ENCODE results near the gene SYNE1. TPM values are rescaled to one million over a fixed set of nuclear protein-coding genes. Genes with fewer than 3 reads are reported as not detected.
"Not testable (repeated sequence)": the region's sequence is repeated elsewhere in the genome, so short reads cannot be mapped to it uniquely, and the experiment has no call there.

SYNE1 gene
- total and polyA plus RNA-seq, 5 experiments from 2014 or later: 40.7 to 186 (median 69.5) TPM

DNA sequence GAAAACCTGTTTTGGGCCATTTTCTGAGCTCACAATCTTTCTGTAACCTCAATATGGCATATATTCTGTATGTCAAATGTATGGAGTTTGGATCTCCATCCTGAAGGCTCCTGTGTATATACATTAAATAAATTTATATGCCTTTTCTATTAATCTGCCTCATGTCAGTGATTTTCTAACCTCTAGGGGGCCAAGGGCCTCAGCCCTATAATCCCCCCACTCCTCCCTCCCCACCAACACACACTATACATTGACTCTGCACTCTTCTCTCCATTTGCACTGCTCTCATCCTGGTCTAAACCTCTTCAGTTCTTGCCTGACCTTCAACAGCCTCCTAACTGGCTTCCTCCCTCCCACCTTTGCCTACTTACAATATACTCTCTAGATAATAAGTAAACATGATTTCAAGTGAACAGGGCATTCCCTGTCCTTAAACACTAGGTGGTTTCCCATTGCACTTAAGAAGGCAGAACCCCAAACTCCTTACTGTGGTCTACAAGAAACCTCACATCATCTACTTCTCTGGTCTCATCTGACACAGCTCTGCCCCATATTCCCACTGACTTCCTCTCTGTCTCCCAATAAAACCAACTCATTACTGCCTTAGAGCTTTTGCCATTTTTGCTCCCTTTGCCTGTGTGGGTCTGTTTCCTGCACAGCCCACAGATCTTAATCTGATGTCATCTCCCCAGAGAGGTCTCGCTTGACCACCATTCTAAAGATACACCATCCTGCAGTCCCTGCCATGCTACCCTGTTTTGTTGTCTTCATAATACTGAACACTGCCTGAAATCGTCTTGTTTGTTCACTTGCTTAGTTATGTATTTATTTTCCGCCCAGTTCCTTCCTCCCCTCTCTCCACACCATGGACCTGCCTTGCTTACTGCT, 213.7 kb downstream of the SYNE1 start:
- POLR2A ChIA-PET: no interaction called here
- Mint-ChIP-seq H3K27ac (no peak overlapping the region), H3K4me3 (no peak overlapping the region)

GRCh38 chr6:152421496-152421895, 215.7 kb downstream of the SYNE1 start:
- H3K4me1 Mint-ChIP-seq, ATAC-seq, H3K27ac Mint-ChIP-seq, DNase-seq, POLR2A ChIA-PET, H3K4me3 Mint-ChIP-seq, H3K36me3 Mint-ChIP-seq: not testable (repeated sequence)
- peaks cover 2 to 38% (median 19%) of the 10 kb centered on the region in 5 donors for H3K27me3 Mint-ChIP-seq
- H3K9me3 Mint-ChIP-seq: peaks cover 0 to 20% (median 4%) of the 10 kb centered on the region in 9 donors

More for the DNA sequence above, 213.7 kb downstream of the SYNE1 start:
- H3K4me1 Mint-ChIP-seq: no peaks in the 10 kb centered on the region
- peaks cover 0 to 5% (median 2%) of the 10 kb centered on the region in 3 donors for H3K36me3 Mint-ChIP-seq
- peaks cover 4 to 31% (median 13%) of the 10 kb centered on the region in 5 donors for H3K27me3 Mint-ChIP-seq
- ATAC-seq (no peak), DNase-seq (no peak)
- peaks cover 0 to 16% (median 4%) of the 10 kb centered on the region in 9 donors for H3K9me3 Mint-ChIP-seq

DNA sequence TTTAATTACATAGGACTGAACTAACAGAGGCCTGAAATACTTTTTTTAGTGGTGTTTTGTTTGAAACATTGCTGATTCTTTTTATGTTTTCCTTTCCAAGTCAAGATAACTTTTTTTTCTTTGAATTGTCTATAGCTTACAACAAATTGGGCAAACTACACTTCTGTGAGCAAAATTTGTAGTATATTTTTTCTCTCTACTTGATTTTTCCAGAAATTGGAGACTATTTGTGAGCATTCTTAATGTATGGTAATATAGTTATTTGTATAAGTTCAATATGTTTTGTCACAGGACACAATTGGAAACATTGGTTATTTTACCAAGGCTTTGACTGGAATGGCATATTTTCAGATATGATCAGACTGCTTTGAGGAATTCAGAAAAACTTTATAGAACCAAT, 216.5 kb downstream of the SYNE1 start:
- ATAC-seq (no peak), DNase-seq (no peak)
- Mint-ChIP-seq H3K27ac (no peak overlapping the region), H3K9me3 (peaks cover 0 to 20% (median 4%) of the 10 kb centered on the region in 9 donors), H3K4me1 (no peaks in the 10 kb centered on the region), H3K27me3 (peaks cover 4 to 34% (median 16%) of the 10 kb centered on the region in 5 donors), H3K36me3 (peaks cover 0 to 5% (median 2%) of the 10 kb centered on the region in 3 donors), H3K4me3 (no peak overlapping the region)
- POLR2A ChIA-PET: no interaction called here

GRCh38 chr6:152418551-152418950, 218.6 kb downstream of the SYNE1 start:
- DNase-seq: no peak
- Mint-ChIP-seq H3K36me3 (peaks cover 0 to 5% (median 2%) of the 10 kb centered on the region in 3 donors), H3K4me1 (peaks cover 0 to 6% (median 0%) of the 10 kb centered on the region in 4 donors), H3K9me3 (peaks cover 0 to 20% (median 4%) of the 10 kb centered on the region in 9 donors), H3K4me3 (no peak overlapping the region), H3K27ac (no peak overlapping the region), H3K27me3 (peaks cover 2 to 26% (median 10%) of the 10 kb centered on the region in 5 donors)
- ATAC-seq: no peak
- POLR2A ChIA-PET: no interaction called here

DNA sequence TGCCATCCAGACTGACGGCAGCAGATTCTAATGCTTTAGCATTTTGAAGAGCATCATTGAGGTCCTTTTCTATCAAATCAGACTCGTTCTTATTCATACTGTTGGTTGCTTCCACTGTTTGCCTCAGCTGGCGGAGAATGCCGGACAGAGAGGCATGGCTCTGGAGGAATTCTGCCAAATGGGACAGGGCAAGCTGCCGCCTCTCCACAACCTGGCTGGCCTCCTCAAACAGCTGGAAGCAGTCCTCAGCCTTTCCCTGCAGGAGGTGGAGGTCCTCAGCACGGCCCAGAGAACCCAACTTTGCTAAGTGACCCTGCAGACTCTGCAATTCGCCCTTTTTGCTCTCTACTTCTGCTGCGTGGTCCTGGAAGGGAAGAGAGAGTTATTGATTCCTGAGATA, 220.5 kb downstream of the SYNE1 start:
- peaks cover 0 to 2% (median 0%) of the 10 kb centered on the region in 3 donors for H3K36me3 Mint-ChIP-seq
- H3K9me3 Mint-ChIP-seq: peaks cover 0 to 20% (median 2%) of the 10 kb centered on the region in 9 donors
- POLR2A ChIA-PET: no interaction called here
- no peak overlapping the region for H3K27ac Mint-ChIP-seq
- no peak for DNase-seq
- no peak for ATAC-seq
- peaks cover 0 to 6% (median 0%) of the 10 kb centered on the region in 4 donors for H3K4me1 Mint-ChIP-seq
- no peak overlapping the region for H3K4me3 Mint-ChIP-seq
- peaks cover 2 to 16% (median 9%) of the 10 kb centered on the region in 5 donors for H3K27me3 Mint-ChIP-seq

- no peaks in the 10 kb centered on the region for H3K4me1 Mint-ChIP-seq
- POLR2A ChIA-PET: no interaction called here
- H3K27ac Mint-ChIP-seq: no peak overlapping the region
- H3K36me3 Mint-ChIP-seq: no peaks in the 10 kb centered on the region
- peaks cover 0 to 4% (median 2%) of the 10 kb centered on the region in 5 donors for H3K27me3 Mint-ChIP-seq
- DNase-seq: no peak
- no peaks in the 10 kb centered on the region for H3K9me3 Mint-ChIP-seq
- no peak overlapping the region for H3K4me3 Mint-ChIP-seq
- ATAC-seq: no peak
These were observed 232.1 kb downstream of the SYNE1 start for GRCh38 chr6:152404936-152405595.

GRCh38 chr6:152404086-152404857, 232.9 kb downstream of the SYNE1 start:
- H3K27me3 Mint-ChIP-seq: peaks cover 0 to 3% (median 1%) of the 10 kb centered on the region in 5 donors
- no peaks in the 10 kb centered on the region for H3K9me3 Mint-ChIP-seq

GRCh38 chr6:152402791-152403190, 234.4 kb downstream of the SYNE1 start:
- H3K27ac Mint-ChIP-seq: no peak overlapping the region
- no peaks in the 10 kb centered on the region for H3K36me3 Mint-ChIP-seq
- ATAC-seq (no peak), DNase-seq (no peak)
- H3K4me3 Mint-ChIP-seq: no peak overlapping the region
- no peaks in the 10 kb centered on the region for H3K9me3 Mint-ChIP-seq
- no peaks in the 10 kb centered on the region for H3K4me1 Mint-ChIP-seq
- POLR2A ChIA-PET: no interaction called here
- H3K27me3 Mint-ChIP-seq: peaks cover 0 to 3% (median 0%) of the 10 kb centered on the region in 5 donors

More at GRCh38 chr6:152404086-152404857, 232.9 kb downstream of the SYNE1 start:
- no peaks in the 10 kb centered on the region for H3K36me3 Mint-ChIP-seq
- H3K4me1 Mint-ChIP-seq: no peaks in the 10 kb centered on the region
- no peak overlapping the region for H3K4me3 Mint-ChIP-seq
- ATAC-seq (no peak), DNase-seq (no peak)
- POLR2A ChIA-PET: no interaction called here
- no peak overlapping the region for H3K27ac Mint-ChIP-seq

DNA sequence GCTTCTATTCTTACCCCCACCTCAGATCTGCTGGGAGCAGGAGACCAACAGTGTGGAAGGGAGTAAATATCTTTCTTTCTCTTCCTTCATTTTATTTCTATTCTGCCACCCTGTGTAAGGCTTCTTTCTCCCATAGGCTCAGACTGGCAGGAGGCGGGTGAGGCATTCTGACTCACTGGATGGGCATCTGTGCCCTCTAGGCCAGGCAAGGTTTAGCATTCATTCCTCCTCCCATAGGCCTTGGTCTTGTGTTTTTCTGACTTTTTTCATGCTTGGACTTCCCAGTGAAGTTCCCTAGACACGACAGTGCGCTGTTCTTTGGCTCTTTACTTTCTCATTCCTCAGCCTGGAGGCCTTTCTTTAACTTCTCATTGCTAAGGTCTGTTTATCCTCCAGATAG, 235.2 kb downstream of the SYNE1 start:
- no peaks in the 10 kb centered on the region for H3K9me3 Mint-ChIP-seq
- no peak overlapping the region for H3K27ac Mint-ChIP-seq
- ATAC-seq (no peak), DNase-seq (no peak)
- POLR2A ChIA-PET: no interaction called here
- no peaks in the 10 kb centered on the region for H3K36me3 Mint-ChIP-seq
- H3K27me3 Mint-ChIP-seq: peaks cover 0 to 3% (median 0%) of the 10 kb centered on the region in 5 donors
- no peak overlapping the region for H3K4me3 Mint-ChIP-seq
- H3K4me1 Mint-ChIP-seq: no peaks in the 10 kb centered on the region

- no peak for DNase-seq
- Mint-ChIP-seq H3K36me3 (no peaks in the 10 kb centered on the region), H3K27ac (no peak overlapping the region), H3K27me3 (peaks cover 0 to 3% (median 1%) of the 10 kb centered on the region in 5 donors), H3K4me1 (no peaks in the 10 kb centered on the region), H3K4me3 (no peak overlapping the region), H3K9me3 (no peaks in the 10 kb centered on the region)
- POLR2A ChIA-PET: no interaction called here
- no peak for ATAC-seq
These were observed 237.8 kb downstream of the SYNE1 start for GRCh38 chr6:152399399-152399798.

DNA sequence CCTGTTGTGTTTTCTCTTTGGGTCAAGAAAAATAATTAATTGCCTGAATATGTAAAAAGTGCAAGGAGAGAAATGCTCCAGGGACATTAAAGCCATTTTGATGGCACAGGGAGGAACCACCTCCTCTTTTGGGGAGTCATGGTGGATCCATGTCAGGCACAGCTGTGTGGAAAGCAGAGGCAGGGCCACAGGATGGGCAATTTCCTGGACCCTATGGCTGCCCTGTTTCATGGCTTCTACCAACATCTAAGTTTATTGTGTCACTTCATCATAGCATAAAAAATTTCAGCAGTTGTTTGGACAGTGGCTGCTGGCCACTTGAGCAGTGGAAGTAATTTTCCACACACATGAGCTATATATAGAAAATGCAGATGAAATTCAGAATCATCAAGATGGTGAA, 238.2 kb downstream of the SYNE1 start:
- Mint-ChIP-seq H3K36me3 (no peaks in the 10 kb centered on the region), H3K9me3 (peaks cover 0 to 2% (median 0%) of the 10 kb centered on the region in 9 donors), H3K4me3 (no peak overlapping the region), H3K4me1 (no peaks in the 10 kb centered on the region), H3K27me3 (peaks cover 4 to 7% (median 5%) of the 10 kb centered on the region in 5 donors), H3K27ac (no peak overlapping the region)
- POLR2A ChIA-PET: no interaction called here
- DNase-seq (no peak), ATAC-seq (no peak)

- Mint-ChIP-seq H3K27me3 (peaks cover 4 to 9% (median 7%) of the 10 kb centered on the region in 5 donors), H3K27ac (no peak overlapping the region), H3K4me3 (no peak overlapping the region), H3K9me3 (peaks cover 0 to 2% (median 0%) of the 10 kb centered on the region in 9 donors), H3K4me1 (no peaks in the 10 kb centered on the region), H3K36me3 (no peaks in the 10 kb centered on the region)
- ATAC-seq (no peak), DNase-seq (no peak)
- POLR2A ChIA-PET: no interaction called here
These were observed 238.8 kb downstream of the SYNE1 start for GRCh38 chr6:152398316-152398715.

Measured in naive thymus-derived CD8-positive, alpha-beta T cell (primary cell).